Muscle of leg (tissue), 11 donors: Measurements from ENCODE around the gene ASXL3. TPM values are rescaled to one million over a fixed set of nuclear protein-coding genes. Genes with fewer than 3 reads are reported as not detected.

ENCODE experiments used
- DNase-seq: peaks from one replicate; pipeline ENCODE4 v3.0.0; 2013
- H3K27ac ChIP-seq: one replicate; pipeline ENCODE4 v1.5.1; 2013; ENCODE audit warnings: mild to moderate bottlenecking, low read length, control low read depth
- H3K27me3 ChIP-seq: one replicate; pipeline ENCODE4 v1.6.1; 2013; ENCODE audit warnings: low read length; ENCODE audit not compliant: control insufficient read depth, insufficient read depth
- H3K36me3 ChIP-seq: one replicate; pipeline ENCODE4 v1.6.1; 2013; ENCODE audit warnings: low read length; ENCODE audit not compliant: control insufficient read depth, insufficient read depth
- H3K4me1 ChIP-seq: one replicate; pipeline ENCODE4 v1.6.1; 2013; ENCODE audit warnings: low read length; ENCODE audit not compliant: control insufficient read depth, insufficient read depth
- H3K4me3 ChIP-seq: one replicate; pipeline ENCODE4 v1.5.1; 2013; ENCODE audit warnings: low read length, control low read depth
- H3K9me3 ChIP-seq: replicated peaks from 2 replicates; pipeline ENCODE4 v1.6.1; 2013; ENCODE audit warnings: low read depth, low read length; ENCODE audit not compliant: control insufficient read depth
- WGBS: methylation state at CpG from one replicate; pipeline ENCODE4 v1.1.5; 2013; ENCODE audit warnings: missing lambda C conversion rate; ENCODE audit not compliant: insufficient coverage; 5-methylcytosine and 5-hydroxymethylcytosine counted together
- polyA plus RNA-seq, 8 donors: library from polyadenylated mRNA; unstranded; fragments of 120-200 nt; gene quantifications; one replicate each; pipeline versions ENCODE4 v1.2.1 to v1.2.3, GENCODE V29; 2013; ENCODE audit warnings: inconsistent platforms in 1 of 8, low replicate concordance in 1 of 8; ENCODE audit not compliant: insufficient read length in 8 of 8, insufficient read depth in 1 of 8
- total RNA-seq: library from RNA; stranded (reverse); fragments of 120-200 nt; gene quantifications from one replicate; pipeline ENCODE4 v1.2.4, GENCODE V29; 2013

The ASXL3 gene
- total and polyA plus RNA-seq, 9 donors = 3.1 to 8.2 (median 4.0) TPM

DNA sequence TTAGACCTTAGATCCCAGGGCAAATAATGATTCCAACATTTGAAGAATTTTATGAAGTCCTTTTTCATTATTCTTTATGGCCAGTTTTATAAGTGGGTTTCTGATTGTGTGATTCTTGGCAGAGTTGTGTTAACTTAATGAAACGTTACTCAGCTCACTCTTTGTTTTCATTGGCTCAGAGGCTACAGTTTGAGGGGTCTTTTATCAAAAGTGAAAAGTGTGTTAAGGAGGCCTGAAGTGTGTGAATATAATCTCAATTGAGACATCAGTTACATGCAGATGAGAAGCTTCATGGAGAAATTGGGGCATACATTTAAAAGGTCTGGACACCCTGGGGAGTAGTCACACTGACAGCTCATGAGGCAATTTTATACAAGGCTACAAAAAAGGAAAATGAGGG, 74.6 kb downstream of the ASXL3 start:
- DNase-seq = no peak
- peaks cover 2% of the 10 kb centered on the region for H3K4me1 ChIP-seq
- H3K9me3 ChIP-seq = no peaks in the 10 kb centered on the region
- H3K4me3 ChIP-seq = no peak overlapping the region
- WGBS = no CpG with 5 or more reads among the region's 1 CpG
- H3K27me3 ChIP-seq = no peaks in the 10 kb centered on the region
- no peak overlapping the region for H3K27ac ChIP-seq
- no peaks in the 10 kb centered on the region for H3K36me3 ChIP-seq

DNA sequence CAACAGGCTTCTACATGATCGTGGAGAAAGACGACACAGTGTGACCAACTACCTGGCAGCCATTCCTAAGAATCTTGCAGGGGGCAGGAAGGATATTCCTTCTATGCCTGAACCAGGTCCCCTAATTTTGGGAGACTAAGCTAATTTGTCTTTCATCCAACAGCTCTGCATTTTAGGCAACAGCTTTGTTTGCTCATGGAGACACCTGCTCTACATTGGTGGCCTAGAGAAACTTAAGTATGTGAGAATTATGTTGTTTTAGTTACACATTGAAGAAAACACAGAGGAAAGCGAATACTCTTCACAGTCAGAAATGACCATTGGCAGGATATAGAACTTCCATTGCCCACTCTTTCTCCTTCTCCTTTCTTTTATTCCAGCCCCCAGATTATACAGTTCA, 75.2 kb downstream of the ASXL3 start:
- no peak overlapping the region for H3K4me3 ChIP-seq
- peaks cover 2% of the 10 kb centered on the region for H3K4me1 ChIP-seq
- no peaks in the 10 kb centered on the region for H3K9me3 ChIP-seq
- DNase-seq = no peak
- H3K36me3 ChIP-seq = no peaks in the 10 kb centered on the region
- no peaks in the 10 kb centered on the region for H3K27me3 ChIP-seq
- no peak overlapping the region for H3K27ac ChIP-seq
- WGBS = 40% methylated on average over 1 of the region's 3 CpGs

DNA sequence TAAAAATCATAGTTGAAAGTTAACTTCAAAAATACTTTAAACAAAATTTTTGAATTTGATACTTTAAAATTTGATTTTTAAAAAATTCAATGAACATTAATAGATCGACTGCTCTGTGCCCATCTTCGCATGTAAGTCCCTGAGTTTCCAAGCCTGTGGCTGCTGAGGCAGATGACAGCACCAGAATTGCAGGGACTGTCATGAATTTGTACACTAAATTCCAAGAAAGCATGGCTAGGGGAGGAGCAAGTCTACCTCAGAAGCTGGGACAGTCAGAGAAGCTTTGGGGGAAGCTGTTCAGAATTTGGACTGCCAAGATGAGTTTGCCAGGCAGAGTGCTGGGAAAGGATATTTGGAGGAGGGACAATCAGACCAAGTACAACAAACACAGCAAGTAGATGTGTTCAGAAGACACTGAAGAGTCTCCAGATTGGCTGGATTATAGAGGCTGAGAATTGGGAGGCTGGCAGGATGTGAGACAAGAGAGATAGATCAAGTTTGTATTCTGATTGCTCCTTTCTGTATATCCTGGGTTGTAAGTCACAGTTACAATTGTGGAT, 79.0 kb downstream of the ASXL3 start:
- H3K36me3 ChIP-seq = no peaks in the 10 kb centered on the region
- no peak overlapping the region for H3K4me3 ChIP-seq
- H3K27ac ChIP-seq = no peak overlapping the region
- no peak for DNase-seq
- no peaks in the 10 kb centered on the region for H3K9me3 ChIP-seq
- H3K4me1 ChIP-seq = peaks cover 2% of the 10 kb centered on the region
- whole genome bisulfite sequencing = 50% methylated on average over 2 of the region's 2 CpGs
- no peaks in the 10 kb centered on the region for H3K27me3 ChIP-seq

DNA sequence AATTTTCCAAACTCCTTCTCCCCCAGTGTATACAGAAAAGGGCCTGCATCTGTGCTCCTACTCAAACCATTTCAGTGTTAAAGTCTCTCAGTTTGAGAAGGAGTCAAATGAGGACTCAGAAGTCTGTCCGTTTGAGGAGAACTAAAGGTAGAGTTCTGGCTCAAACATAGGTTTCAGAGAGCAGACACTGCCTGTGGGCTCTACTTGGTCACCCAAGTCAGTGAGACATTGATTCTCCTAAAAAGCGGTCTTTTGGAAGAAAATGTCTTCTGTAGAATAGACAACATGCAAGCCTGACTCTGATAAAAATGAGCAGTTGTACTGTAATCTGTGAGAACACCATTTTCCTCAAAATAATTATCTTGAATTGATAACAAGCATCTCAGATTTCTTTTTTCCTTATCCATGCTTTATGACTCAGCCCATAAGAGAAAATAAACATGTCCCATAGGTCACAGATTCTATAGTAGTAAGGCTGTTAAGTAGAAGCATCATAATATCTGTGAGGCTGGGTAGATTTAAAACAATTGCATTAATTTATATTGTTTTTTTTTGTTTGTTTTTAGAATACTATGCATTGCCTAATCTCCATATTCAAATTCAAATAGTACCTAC, 82.8 kb downstream of the ASXL3 start:
- Histone ChIP-seq H3K27me3 (no peaks in the 10 kb centered on the region), H3K4me1 (peaks cover 2% of the 10 kb centered on the region), H3K4me3 (no peak overlapping the region), H3K9me3 (no peaks in the 10 kb centered on the region), H3K27ac (no peak overlapping the region), H3K36me3 (no peaks in the 10 kb centered on the region)
- 80% methylated on average over 1 of the region's 2 CpGs for WGBS
- DNase-seq = no peak

DNA sequence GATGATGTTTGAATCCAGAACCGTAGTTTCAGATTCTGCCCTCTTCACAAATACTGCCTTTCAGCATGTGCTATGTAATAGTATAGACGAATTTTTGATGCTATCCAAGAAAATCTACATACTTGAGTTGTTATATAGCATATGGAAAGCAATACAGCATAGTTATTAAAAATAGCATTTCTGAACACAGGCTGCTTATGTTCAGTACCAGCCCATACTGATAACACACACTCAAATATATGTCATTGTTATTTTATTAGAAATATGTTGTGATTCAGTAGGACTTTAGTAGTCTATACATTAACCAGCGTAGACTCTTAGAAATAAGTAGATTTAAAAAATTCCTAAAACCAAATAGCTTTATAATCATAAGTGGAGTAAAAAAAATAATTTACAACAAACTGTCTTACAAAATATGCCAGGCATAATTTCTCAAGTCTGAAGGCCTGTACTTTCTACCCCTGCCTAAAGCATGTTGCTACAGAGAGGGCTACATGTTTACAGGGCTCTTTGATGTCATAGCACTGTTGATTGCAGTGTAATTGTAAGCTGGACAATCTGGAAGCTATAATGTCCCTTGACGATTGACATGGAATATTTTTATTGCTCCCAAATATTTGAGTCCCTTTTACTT, 86.3 kb downstream of the ASXL3 start:
- Histone ChIP-seq H3K27me3 (no peaks in the 10 kb centered on the region), H3K9me3 (no peaks in the 10 kb centered on the region), H3K4me1 (no peaks in the 10 kb centered on the region), H3K4me3 (no peak overlapping the region), H3K27ac (no peak overlapping the region), H3K36me3 (no peaks in the 10 kb centered on the region)
- DNase-seq = no peak
- no CpG with 5 or more reads among the region's 4 CpGs for WGBS

DNA sequence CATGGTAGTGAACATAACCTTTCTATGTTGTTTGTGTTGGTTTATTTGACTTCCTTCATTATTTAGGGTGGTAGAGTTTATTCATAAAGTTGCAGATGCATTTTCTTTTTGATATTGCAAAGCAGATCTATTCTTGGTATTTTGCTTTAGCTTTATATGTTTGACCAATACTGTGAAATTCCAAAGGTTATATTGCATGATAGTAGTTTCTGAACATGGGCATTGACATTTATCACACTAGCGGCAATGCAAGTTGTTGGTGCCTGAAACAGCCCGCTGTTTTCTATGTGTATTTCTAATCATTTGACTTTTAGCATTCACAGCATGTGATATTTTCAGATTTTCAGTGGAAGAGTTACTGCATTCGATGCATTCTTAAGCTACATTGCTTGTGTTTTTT, 87.2 kb downstream of the ASXL3 start:
- Histone ChIP-seq H3K36me3 (no peaks in the 10 kb centered on the region), H3K4me3 (no peak overlapping the region), H3K27me3 (no peaks in the 10 kb centered on the region), H3K27ac (no peak overlapping the region), H3K9me3 (no peaks in the 10 kb centered on the region), H3K4me1 (no peaks in the 10 kb centered on the region)
- no CpG with 5 or more reads among the region's 3 CpGs for WGBS
- no peak for DNase-seq

DNA sequence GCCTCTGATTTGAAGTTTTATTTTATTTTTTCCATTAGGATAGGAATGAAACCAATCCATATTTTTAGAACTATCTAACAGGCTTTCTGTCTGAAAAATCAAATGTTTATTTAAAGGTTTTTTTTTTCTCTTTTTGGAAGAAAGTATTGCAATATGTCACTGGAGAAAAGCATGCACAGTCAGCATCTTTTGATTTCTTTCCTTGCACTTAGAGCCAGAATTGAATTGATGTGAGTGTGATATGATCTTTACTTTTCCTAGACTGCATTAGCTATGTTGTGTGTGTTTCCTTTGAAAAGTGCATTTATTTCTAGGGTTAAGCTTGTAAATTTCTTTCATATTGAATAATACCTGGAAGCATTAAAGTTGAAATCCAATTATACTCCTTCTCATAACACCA, 87.6 kb downstream of the ASXL3 start:
- no peak for DNase-seq
- Histone ChIP-seq H3K36me3 (no peaks in the 10 kb centered on the region), H3K9me3 (no peaks in the 10 kb centered on the region), H3K4me1 (no peaks in the 10 kb centered on the region), H3K27me3 (no peaks in the 10 kb centered on the region), H3K4me3 (no peak overlapping the region), H3K27ac (no peak overlapping the region)

DNA sequence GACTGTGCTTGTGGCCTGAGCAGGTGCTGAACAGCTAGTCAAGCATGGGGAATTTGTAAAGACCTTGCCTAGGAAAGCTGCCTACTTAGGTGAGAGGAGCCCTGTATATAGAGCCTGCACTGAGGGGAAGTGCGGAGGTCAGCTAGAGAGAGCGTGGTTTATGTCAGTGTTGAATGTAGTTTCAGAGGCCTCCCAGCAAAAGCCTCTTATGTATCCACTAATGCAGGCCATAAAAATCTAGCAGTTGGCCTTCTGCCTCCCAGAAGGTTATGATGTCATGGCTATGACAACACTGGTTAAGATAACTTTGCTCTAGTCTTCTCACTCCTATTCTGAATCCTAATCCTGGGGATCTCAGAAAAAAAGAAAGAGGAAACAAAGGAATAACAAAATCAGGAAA, 88.9 kb downstream of the ASXL3 start:
- Histone ChIP-seq H3K9me3 (no peaks in the 10 kb centered on the region), H3K4me3 (no peak overlapping the region), H3K36me3 (no peaks in the 10 kb centered on the region), H3K27me3 (no peaks in the 10 kb centered on the region), H3K27ac (no peak overlapping the region), H3K4me1 (no peaks in the 10 kb centered on the region)
- 50% methylated on average over 2 of the region's 2 CpGs for WGBS
- no peak for DNase-seq

DNA sequence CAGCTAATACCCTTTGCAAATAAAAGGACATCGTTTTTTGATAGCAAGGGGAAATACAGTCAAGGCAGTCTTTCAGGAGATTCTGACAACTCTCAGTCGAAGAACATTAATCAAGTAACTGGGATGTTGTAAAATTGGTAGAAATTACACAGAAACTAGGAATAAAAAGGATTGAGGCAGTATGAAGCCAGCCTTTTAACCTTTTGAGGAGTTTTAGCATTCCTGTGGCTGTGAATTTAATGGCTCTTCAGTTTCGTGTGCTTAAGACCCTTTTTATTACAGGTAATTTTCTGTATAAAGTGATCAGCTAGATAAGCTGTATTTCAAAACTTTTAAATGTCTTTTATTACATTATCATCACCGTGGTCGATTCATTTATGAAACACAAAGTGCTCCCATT, 91.6 kb downstream of the ASXL3 start:
- no peak overlapping the region for H3K4me3 ChIP-seq
- no peaks in the 10 kb centered on the region for H3K36me3 ChIP-seq
- no peaks in the 10 kb centered on the region for H3K4me1 ChIP-seq
- WGBS = no CpG with 5 or more reads among the region's 5 CpGs
- H3K27me3 ChIP-seq = no peaks in the 10 kb centered on the region
- no peaks in the 10 kb centered on the region for H3K9me3 ChIP-seq
- H3K27ac ChIP-seq = no peak overlapping the region
- DNase-seq = no peak

DNA sequence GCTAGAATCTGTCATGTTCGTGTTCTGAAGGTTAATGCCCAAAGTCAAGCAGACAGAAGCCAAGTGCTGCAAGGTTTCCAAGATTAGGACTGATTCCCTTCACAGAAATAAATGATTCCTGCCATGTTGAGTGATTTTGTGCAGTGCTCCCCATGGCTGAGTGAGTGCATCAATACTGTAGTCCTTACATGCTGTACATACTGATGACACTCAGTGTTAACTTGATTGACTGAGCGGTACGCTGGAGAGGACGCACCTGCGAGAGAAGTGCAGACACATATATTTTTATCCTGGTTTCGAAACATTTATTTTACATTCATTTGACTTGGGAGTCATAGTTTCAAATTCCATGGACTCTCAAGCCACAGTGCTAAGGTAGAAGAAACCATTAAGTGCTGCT, 92.0 kb downstream of the ASXL3 start:
- Histone ChIP-seq H3K9me3 (no peaks in the 10 kb centered on the region), H3K4me3 (no peak overlapping the region), H3K4me1 (no peaks in the 10 kb centered on the region), H3K27me3 (no peaks in the 10 kb centered on the region), H3K27ac (no peak overlapping the region), H3K36me3 (no peaks in the 10 kb centered on the region)
- no peak for DNase-seq
- WGBS = 50% methylated on average over 2 of the region's 6 CpGs
